ENCODE measurements around the gene EML4.

Gene EML4

DNA sequence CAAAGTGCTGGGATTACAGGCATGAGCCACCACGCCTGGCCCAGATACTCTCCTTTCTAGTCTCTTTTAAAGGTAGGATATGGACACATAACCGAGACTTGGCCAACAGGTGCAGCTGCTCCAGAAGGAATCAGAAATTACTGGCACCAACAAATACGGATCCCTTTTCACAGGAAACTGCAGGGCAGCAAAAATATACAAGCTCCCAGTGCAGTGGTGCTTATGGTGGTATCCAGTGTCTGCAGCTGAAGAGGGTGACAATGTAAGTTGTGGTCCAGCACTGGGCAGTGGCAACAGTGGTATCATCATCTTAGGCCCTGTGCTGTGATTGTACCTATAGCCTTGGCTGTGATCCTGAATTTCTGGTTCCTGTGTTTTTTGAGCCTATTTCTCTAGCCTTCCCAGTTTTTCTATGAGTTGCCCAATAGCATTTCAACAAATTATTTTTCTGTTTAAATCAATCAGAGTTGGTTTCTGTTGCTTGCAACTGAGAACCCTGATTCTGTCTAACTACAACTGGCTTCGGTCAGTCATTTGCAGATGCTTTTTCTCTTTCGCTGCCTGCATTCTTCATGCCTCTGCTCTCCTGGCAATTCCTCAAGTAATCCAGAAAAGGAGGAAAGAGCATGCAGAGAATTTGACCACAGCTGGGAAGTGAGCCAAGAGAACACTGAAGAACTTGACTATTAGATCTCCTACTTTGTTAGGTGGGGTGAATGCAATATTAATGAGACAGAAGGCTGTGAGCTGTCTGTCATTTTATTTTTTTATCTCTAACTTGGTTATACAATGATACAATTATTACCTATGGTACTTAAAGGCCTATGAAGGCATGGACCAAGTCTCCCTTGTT, 30.8 kb upstream of the EML4 start:
- DNase-seq = no peak

DNA sequence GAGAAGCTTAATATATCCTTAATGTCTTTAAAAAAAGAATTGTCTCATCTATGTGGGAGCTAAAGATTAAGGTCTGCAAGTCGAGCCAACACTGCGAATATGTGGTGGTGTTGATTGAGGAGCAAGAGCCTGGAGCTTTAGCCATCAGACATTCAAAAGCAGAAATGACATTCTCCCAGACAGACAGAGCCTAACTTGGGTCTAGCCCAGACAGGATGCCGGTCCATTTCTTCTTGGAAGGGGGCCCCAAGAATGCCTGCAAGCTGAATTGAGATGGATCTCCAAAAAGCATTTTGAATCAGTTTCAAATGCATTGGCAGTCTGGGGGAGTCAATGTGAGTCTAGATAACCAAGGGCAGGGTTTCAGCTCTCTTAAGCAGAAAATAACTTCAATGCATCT, 30.1 kb upstream of the EML4 start:
- DNase-seq = no peak

DNA sequence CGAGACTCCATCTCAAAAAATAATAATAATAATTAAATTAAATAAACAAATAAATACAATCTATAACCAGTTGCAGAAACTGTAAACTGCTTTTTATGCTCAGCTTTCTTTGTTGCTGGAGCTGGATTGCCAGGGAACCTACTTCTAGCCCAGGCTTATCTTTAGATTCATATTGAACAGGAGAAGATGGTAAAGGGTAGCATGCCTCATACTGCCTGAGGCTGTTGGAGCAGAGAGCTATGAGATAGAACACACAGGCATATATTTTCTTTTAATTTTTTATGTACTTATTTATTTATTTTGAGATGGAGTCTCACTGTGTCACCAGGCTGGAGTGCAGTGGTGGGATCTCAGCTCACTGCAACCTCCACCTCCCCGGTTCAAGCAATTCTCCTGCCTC, 28.7 kb upstream of the EML4 start:
- no peak for DNase-seq

DNA sequence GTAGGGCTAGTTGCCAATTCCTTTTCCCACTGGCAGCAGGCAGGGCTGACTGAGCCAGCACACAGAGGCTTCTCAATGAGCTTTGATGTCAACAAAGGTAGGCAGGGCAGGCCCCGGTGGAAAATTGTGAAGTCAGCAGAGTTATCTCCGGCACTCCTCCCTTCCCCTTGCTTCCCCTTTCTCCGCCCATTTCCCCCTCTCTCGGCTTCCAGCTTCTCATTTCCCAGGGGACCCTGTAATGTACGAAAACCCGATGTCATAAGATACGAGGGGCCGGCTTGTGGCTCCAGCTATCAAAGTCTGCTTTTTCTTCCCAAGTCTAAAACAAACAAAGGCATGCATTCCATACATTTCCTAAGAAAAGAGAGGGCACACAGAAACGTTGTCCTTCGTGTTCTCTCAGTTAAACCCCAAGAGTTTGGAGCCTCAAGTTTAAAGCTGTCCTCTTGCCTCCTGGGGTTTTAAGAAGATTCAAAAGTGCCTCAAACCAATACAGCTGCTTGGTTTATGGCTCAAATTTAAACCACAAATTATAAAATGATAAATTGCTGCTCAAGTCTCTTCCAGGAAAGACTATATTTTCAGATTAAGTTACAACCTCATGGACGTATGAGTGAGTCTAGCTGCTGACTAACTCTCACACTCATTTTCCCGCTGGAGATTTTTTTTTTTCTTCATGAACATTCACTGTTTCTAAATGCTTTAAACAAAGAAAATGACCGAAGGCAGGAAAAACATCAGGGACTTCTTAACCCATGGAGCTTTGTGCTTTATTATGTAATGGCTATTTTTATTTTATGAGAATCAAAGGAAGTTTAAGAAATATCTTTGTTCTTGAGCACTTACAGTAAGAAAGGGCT, 27.2 kb upstream of the EML4 start:
- DNase-seq = no peak

DNA sequence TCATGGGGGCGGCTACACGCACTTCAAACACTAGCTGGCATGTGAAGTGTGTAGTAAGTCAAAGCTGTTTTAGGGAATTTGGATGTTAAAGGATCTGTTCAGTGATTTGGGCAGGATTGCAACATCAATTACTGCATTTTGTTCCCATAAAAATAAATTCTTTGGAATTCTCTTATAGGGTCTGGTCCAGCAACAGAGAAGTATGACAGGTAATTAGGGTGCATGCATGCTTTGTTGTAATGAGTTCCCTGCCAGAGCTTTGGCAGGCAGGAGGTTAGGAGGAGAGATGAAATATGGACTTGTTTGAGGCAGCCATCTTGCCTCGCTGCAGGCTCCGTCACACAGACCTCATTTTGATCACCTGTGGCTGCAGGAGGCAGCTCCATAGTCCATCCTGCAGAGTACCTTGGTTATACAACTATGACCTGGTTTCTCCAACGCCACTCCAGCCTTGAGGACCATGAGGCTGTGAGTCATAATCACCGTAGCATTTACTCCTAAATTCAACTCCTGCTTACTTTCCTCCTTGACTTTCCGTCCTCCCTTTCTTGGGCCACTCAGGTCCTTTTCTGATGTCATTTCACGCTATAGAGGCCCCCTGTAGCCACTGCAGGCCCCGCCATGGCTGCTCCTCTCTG, 26.5 kb upstream of the EML4 start:
- no peak for DNase-seq

DNA sequence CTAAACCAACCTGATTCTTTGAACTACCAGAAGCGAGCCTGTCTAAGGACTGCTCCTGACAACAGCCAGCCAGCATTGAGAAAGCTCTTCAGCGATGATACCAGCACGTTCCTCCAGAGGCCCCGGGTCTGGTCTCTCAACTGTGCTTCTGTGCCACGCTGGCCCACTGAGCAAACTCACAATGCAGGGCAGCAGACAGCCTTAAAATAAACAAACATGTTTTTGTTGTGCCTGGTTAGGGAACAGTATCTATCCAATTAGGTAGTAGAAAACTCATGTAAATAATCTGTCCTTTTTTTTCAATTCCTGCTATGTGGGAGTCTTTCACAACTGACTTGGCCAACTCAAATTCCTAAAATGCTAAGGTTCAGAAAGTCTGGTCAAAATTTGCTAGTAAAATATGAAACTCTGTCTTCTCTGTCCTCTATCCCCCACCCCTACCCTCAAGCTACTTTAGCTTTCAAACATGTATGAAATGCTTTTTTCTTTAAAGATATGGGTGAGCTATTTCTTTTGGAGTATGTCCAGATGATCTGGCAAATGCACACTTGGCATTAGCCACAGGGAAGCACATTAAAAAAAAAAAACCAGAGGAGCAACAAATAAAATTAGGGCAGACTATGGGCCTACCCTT, 21.4 kb upstream of the EML4 start:
- DNase-seq = no peak

DNA sequence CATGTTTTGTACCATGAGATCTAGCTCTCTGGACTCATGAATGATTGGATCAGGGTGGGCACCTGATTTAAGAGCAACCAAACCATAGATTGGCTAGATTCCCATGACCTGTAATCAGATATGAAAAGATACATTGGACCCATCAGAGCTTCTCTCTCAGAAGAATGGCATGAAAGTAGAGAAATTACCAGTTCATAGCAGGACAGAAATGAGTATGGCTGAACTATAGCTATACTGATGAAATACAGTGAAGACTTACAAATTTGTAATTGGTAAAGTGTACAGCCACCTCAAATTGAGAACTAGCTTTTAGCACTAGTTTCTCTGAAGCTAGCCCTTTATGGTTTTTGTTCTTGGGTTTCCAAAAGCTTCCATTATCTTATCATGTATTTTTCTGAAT, 19.0 kb upstream of the EML4 start:
- DNase-seq = no peak

DNA sequence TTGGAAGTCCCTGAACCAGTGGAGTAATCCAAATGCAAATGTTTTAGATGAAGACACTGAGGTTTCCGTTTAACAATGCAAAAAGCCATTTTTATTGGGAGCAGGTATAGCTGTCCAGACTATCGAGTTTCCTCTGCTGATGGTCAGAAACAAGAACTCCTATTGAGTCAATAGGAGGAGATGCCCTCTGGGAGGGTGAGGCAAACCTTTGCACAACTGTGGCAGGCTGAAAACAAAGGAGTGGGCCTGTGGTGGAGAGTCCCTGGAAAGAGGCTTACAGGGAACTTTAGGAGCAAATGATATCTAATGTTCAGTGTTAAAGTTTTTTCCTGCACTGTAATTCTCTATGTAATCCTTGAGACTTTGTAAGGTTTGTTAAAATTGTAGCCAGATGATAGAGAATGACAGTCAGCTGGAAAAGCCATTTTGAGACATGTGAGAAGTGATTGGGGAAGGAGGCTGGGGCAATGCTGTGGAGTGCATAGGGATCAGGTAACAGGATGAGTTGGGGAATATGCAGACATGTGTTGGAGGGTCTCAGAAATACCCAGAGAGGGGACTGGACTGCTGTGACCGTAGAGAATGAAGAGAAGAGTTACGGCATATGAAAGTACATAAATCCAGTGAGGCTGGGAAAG, 15.1 kb upstream of the EML4 start:
- DNase-seq = no peak

DNA sequence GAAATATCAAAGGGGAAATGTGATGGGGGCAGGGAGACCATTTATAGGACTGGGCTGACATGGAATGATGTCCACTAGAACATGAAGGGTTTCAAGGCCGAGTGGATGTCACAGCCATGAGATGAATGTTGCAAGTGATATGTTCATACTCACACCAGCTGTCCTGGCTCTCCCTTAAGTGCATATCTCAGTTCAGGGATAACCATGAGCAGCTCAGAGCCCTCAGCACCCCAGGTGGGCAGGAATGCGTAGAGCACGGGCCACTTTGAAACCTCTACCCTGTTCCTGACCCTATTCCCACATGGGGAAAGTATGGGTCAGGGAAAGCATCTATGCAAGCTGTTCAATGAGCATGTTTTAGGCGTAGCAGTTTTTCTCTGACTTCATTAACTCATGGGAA, 12.4 kb upstream of the EML4 start:
- DNase-seq = no peak

DNA sequence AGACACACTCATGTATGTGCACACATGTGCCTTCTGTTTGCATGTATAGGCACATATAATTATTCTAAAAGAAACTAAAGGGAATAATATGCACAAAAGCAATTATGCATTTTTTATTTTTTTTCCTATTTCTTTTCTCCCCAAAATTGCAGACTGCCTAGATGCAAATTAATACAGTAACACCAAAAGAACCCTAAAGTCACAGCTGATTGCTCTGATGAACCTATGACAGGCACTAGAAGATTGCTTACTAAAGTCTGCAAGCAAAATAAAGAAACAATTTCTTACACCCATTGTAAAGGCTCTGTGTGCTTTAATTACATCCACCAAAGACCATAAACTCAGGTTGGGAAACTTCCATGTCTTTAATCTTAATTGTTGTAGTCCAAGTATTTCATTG, 7.7 kb upstream of the EML4 start:
- no peak for DNase-seq

DNA sequence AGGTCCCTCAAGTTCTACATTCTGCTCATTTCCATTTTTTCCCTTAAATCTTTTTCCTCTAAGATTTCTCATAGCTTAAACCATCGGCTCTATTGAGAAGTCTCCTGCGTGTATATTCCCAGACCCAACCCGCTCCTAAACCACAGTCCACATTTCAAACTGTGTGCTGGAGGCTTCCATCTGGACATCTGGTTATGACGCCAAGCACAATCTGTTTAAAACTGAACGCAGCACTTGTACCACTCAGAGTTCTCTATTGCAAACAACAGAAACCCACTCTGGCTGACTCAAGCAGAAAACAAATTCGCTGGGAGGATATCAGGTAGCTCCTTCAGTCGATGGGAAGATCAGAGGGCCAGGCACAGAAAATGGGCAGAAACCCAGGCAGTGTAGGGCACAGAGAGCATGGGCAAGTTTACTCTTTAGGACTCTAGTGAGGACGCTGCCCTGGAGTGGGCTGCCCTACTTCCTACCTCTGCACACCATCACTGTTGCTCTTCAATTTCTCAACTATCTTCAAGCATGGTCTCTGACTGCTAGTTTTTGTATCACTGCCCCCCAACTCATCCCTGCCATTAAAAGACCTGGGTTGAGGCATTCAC, 5.6 kb upstream of the EML4 start:
- DNase-seq = no peak

DNA sequence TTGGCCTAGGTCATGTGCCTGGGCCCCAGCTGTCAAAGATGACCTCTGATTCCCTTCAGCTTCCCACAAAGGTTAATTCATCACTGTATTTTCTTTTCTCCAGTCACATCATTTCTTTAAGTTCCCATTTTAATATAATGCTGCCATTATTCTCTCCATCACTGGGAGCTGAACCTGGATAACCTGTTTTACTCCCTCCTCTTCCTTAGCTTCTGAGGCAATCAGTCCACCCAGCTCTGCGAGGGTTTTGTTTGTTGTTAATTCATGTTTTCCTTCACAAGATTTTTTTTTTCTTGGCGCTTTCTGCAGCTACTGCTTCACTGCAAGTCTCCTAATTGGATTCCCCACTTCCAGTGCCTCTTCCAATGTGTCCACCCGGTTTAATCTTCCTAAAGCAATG, 5.1 kb upstream of the EML4 start:
- DNase-seq = no peak

DNA sequence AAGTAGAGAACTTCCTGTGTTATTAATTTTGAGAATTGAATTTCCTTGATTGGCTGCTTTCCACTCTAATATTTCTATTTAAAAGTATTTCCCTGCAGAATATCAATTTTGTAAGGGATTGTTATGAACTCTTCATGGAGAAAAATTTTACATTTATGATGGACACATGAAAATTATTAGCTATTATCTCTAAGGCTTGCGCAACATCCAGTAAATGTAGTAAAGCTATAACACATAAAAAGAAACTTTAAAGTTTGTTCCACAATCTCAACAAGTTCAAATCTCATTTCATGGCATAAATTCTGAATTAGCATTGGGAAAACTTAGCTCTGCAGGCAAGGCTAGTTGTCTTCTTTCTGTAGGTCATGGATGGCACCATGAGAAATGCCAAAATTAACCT, 4.2 kb upstream of the EML4 start:
- DNase-seq = no peak

DNA sequence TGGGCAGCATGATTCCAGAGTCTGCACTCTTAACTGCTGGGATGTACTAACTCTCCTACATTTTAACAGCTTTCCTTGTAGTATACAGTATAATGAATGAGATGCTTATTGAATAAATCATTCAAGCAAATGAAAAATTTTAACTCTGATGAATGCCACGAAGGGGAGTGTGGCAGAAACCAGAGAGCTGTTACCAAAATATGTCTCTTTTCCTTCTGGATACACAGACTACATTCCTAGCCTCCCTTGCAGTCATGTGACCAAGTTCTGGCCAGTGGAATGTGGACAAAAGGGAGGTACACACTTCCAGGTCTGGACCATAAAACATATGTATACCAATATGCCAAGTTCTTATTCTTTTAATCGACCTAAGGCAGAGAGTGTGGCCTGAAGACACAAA, 1.7 kb upstream of the EML4 start:
- DNase-seq = no peak

DNA sequence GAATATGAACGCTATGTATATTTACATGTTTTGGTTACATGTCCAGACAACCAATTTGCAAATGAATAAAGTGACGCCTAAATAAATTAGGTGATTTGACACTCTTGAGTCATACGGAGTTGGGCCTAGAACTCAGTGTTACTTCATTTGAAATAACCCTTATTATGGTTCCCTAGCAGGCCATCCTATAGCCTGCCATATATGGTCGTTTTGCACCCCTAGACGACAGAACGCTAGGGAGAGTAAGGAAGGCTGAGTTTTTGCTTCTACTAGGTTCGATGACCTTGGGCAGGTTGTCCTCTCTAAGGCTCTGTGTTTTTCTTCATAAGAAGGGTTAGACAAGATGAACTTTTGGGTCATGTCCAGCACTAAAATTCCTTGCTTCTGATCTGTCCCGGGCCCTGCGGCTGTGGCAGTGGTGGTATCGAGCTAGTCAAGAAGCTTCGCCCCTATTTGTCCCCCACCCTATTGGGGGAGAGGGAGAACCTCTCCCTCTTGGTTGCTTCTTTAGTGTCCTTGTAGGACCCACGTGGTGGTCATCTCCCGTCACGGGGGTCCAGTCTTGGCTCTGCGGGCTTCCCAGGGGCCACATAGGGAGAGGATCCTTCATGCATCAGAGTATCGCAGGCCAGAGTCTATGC, 574 bp upstream of the EML4 start:
- DNase-seq = no peak

DNA sequence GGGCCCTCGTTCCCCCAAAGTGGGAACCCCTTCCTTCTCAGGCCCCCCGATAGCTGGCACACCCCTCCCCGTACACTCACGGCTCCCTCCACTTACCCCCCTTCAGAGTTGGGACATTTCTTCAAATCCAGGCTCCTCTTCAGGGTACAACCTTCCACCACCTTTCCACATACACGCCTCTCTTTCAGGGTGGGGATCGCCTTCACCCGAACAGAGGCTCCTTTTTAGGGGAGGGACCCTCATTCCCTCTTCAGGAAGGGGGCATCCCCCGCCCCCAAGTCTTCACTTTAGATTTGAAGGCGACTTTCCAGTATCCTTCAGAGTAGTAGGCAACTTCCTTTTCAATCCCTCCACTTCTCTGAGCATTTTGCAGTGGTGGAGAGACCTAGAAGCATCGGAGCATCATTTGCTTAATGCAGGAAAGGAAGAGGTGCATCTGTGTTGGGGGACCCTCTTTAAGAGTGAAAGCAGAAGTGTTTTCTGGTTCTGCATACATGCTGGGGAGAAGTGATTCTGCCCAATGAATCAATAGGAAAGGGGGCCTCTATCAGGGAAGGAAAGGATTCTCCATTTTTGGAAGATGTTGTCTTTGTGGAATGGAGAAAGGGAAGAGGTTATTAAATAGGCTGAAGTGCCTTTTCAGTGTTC, 845 bp downstream of the EML4 start:
- DNase-seq = no peak

DNA sequence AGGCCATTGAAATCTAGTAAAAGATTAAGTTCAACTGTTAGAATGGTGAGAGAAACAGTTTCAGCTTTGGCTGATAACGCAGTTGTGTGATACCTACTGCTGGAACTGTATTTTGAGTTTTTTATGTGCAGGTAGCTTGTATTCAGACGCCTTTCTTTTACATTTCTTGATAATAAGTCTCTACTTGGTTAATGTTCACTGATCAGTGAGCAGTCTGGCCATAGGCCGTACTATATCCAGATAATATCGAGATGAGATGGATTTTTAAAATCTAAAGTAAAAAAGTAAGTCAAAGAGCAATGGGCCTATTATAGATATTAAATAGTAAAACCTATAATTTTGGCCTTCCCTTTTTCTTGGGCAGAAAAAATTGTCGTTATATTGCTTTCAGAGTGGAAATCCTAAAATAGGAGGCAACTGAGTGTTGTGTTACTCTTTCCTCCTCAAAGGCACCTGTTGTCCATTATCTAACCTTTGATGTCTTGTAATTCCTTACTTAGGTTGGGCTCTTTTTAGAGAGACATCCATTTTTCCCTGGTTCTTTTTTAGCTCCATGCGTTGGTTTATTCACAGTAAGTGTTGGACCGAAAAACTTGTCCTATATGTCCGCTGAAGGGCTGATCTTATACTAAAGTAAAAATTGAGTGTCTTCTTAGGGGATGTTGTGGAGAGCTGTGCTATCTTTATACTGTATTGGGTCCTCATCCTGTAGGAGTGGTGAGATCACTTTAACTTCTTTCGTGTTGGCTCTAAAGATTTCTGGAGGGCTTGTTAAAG, 1.7 kb downstream of the EML4 start:
- no peak for DNase-seq

DNA sequence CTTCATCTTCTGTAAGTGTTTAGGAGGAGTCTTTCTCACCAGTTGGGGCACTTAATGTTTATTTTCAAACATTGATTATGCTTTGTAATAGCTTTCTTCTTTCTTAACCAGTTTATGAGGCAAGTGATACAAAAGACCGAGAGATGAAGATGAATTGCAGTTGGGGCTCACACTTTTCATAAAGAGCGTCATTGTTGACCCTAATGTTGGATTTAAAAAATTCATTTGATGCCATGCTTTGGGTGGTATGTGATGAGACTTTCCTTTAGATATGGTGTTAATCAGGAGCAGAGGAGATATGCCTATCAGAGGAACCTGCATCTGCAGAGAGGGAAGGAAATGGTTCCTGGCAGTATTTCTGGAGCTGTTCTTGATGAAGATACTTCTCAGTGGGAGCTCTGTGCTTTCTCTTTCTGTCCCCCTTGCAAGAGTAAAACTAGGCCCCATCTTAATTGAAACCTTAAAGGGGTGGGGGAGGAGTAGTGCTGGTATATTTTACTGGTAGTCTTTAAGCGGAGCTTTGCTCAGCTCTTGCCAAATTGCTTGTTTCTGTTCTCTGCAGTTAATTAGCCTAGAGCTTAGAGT, 2.3 kb downstream of the EML4 start:
- DNase-seq = no peak

DNA sequence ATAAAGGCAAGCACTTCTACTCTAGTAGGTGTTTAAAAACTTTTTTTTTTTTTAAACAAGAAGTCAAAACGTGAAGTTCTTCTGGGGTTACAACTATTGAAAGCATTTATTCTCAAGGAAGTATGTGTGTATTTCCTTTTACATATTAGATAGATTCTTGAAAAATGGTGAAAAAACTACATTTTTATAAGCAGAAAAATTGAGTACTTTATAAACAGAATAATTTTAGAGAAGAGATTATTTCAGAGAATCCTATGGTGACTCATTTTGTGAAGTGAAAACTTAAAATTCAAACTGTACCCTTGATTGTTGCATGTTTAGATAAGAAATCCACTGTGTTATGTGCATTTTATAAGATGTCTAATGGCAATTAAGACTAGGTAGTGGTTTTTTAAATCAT, 2.9 kb downstream of the EML4 start:
- DNase-seq = no peak

DNA sequence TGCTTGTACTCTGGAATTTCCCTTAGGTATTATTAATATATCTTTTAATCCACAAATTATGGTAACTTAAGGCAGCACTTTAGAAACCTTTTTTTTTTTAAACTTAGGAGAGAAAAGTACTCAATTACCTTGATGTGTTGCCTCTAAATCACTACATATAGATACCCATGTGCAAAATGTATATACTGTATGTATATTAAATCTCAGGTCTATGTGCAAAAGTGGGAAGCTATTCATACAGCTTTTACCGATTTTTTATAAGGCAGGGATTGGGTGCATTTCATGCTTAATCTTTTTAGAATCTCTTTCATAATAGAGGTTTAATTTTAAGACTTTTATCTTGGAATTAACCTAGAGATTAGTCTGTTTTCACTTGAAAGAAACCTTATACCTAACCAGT, 3.4 kb downstream of the EML4 start:
- no peak for DNase-seq

Data from cerebellar nuclear complex (tissue), 1 donor.